ENCODE measurements around the gene RLF.

Gene RLF

GRCh38 chr1:40132383-40133311, 28.5 kb upstream of the RLF start:
- no peak for DNase-seq (ENCODE audit: low spot score)
- TF ChIP-seq CTCF (IDR thresholded peaks at IDR 0.05): no peak
- H3K27ac ChIP-seq: no peak overlapping the region
- peak overlapping the region; percentile 55 for H3K4me3 ChIP-seq

GRCh38 chr1:40133312-40133665, 27.9 kb upstream of the RLF start:
- Histone ChIP-seq H3K27ac (no peak overlapping the region), H3K4me3 (no peak overlapping the region)
- no peak for TF ChIP-seq CTCF (IDR thresholded peaks at IDR 0.05)
- no peak for DNase-seq (ENCODE audit: low spot score)

GRCh38 chr1:40133839-40134238, 27.3 kb upstream of the RLF start:
- no peak for DNase-seq (ENCODE audit: low spot score)
- TF ChIP-seq CTCF (IDR thresholded peaks at IDR 0.05): no peak
- Histone ChIP-seq H3K4me3 (no peak overlapping the region), H3K27ac (no peak overlapping the region)

- no peak overlapping the region for H3K27ac ChIP-seq
- DNase-seq (ENCODE audit: low spot score): no peak
- no peak overlapping the region for H3K4me3 ChIP-seq
- no peak for TF ChIP-seq CTCF (IDR thresholded peaks at IDR 0.05)
Measured at GRCh38 chr1:40140211-40140973, 20.8 kb upstream of the RLF start.

- no peak overlapping the region for H3K27ac ChIP-seq
- DNase-seq (ENCODE audit: low spot score): no peak
- H3K4me3 ChIP-seq: no peak overlapping the region
- TF ChIP-seq CTCF (IDR thresholded peaks at IDR 0.05): no peak
Measured at GRCh38 chr1:40141878-40142535, 19.2 kb upstream of the RLF start.

- Histone ChIP-seq H3K27ac (no peak overlapping the region), H3K4me3 (no peak overlapping the region)
- peak; percentile 66 for TF ChIP-seq CTCF (IDR thresholded peaks at IDR 0.05)
- no peak for DNase-seq (ENCODE audit: low spot score)
Measured at GRCh38 chr1:40143891-40144575, 17.2 kb upstream of the RLF start.

Data from coronary artery (tissue), 2 donors.